Stimulated activated CD4-positive, alpha-beta T cell treated with anti-CD3 and anti-CD28 coated beads, Interleukin-1b, Interleukin-23, amount 100 ng/mL, for 24 hours (primary cell): Measurements from ENCODE around the gene DPF3.

Source experiments
- DNase-seq, 4 experiments: peaks; one replicate each; pipeline ENCODE4 v3.0.0-alpha.2; 2020; ENCODE audit warnings: low read depth in 4 of 4, low spot score in 1 of 4

DPF3 gene

GRCh38 chr14:72801381-72801812 is 92.5 kb downstream of the DPF3 start:
- DNase-seq = no peak

- no peak for DNase-seq
Measured at GRCh38 chr14:72800848-72801370, 93.0 kb downstream of the DPF3 start.

- DNase-seq = no peak
Measured at GRCh38 chr14:72800296-72800695, 93.6 kb downstream of the DPF3 start.

GRCh38 chr14:72796935-72797334 is 97.0 kb downstream of the DPF3 start:
- DNase-seq = no peak

GRCh38 chr14:72793156-72793939 is 100.6 kb downstream of the DPF3 start:
- DNase-seq = no peak

GRCh38 chr14:72792051-72792788 is 101.7 kb downstream of the DPF3 start:
- DNase-seq = no peak

GRCh38 chr14:72790887-72791566 is 102.9 kb downstream of the DPF3 start:
- DNase-seq = no peak

- DNase-seq = no peak
Measured at GRCh38 chr14:72788972-72789728, 104.8 kb downstream of the DPF3 start.

- no peak for DNase-seq
Measured at GRCh38 chr14:72788255-72788654, 105.6 kb downstream of the DPF3 start.

GRCh38 chr14:72787841-72788240 is 106.1 kb downstream of the DPF3 start:
- DNase-seq = no peak

GRCh38 chr14:72786378-72787350 is 107.2 kb downstream of the DPF3 start:
- DNase-seq = no peak

GRCh38 chr14:72783741-72784140 is 110.2 kb downstream of the DPF3 start:
- no peak for DNase-seq

- DNase-seq = no peak
Measured at GRCh38 chr14:72782817-72783216, 111.1 kb downstream of the DPF3 start.

- DNase-seq = no peak
Measured at GRCh38 chr14:72781561-72782508, 112.1 kb downstream of the DPF3 start.

GRCh38 chr14:72780751-72781150 is 113.2 kb downstream of the DPF3 start:
- DNase-seq = no peak

GRCh38 chr14:72779679-72780078 is 114.2 kb downstream of the DPF3 start:
- no peak for DNase-seq

GRCh38 chr14:72777636-72778035 is 116.3 kb downstream of the DPF3 start:
- no peak for DNase-seq

GRCh38 chr14:72776701-72777261 is 117.1 kb downstream of the DPF3 start:
- no peak for DNase-seq
